GM18909 (cell line): ENCODE data around the gene HTR2B.
"Not testable (repeated sequence)": the region's sequence is repeated elsewhere in the genome, so short reads cannot be mapped to it uniquely, and the experiment has no call there.

Experiments
- ATAC-seq: cut with Tn5 transposase; IDR thresholded peaks from one replicate; pipeline ENCODE4 v1.9.1; 2021; ENCODE audit warnings: mild to moderate bottlenecking; ENCODE audit not compliant: unreplicated experiment, poor library complexity

The HTR2B gene

GRCh38 chr2:231124838-231125568 lies at the start of gene HTR2B:
Gene HTR2B, minus strand, starts transcription at chr2:231125042. Its CDS starts 1,278 bp downstream, at chr2:231123764.
- ATAC-seq = no peak

GRCh38 chr2:231174211-231174651 lies 49.4 kb upstream of the HTR2B start:
- ATAC-seq = no peak

GRCh38 chr2:231172025-231172424 lies 47.2 kb upstream of the HTR2B start:
- no peak for ATAC-seq

GRCh38 chr2:231170055-231170454 lies 45.2 kb upstream of the HTR2B start:
- ATAC-seq = no peak

GRCh38 chr2:231169488-231169887 lies 44.6 kb upstream of the HTR2B start:
- ATAC-seq = no peak

- no peak for ATAC-seq
These were observed 43.8 kb upstream of the HTR2B start for GRCh38 chr2:231168460-231169139.

- no peak for ATAC-seq
These were observed 43.1 kb upstream of the HTR2B start for GRCh38 chr2:231167745-231168459.

GRCh38 chr2:231163414-231164095 lies 38.7 kb upstream of the HTR2B start:
- ATAC-seq = no peak

GRCh38 chr2:231163011-231163410 lies 38.2 kb upstream of the HTR2B start:
- no peak for ATAC-seq

- ATAC-seq = no peak
These were observed 37.1 kb upstream of the HTR2B start for GRCh38 chr2:231161877-231162329.

- ATAC-seq = peak; percentile 65
These were observed 36.5 kb upstream of the HTR2B start for GRCh38 chr2:231161252-231161839.

- no peak for ATAC-seq
These were observed 35.9 kb upstream of the HTR2B start for GRCh38 chr2:231160701-231161100.

GRCh38 chr2:231159306-231159705 lies 34.5 kb upstream of the HTR2B start:
- no peak for ATAC-seq

- no peak for ATAC-seq
These were observed 28.1 kb upstream of the HTR2B start for GRCh38 chr2:231152800-231153557.

GRCh38 chr2:231146665-231147064 lies 21.8 kb upstream of the HTR2B start:
- ATAC-seq = no peak

GRCh38 chr2:231144896-231145295 lies 20.1 kb upstream of the HTR2B start:
- no peak for ATAC-seq

GRCh38 chr2:231140808-231141207 lies 16.0 kb upstream of the HTR2B start:
- not testable (repeated sequence) for ATAC-seq

GRCh38 chr2:231139796-231140195 lies 15.0 kb upstream of the HTR2B start:
- ATAC-seq = no peak

- no peak for ATAC-seq
These were observed 13.9 kb upstream of the HTR2B start for GRCh38 chr2:231138699-231139098.
